Activated gamma-delta T cell (primary cell): ENCODE results near the gene SAG.

Experiments
- DNase-seq: peaks from one replicate; lab custom pipeline; 2025; lab: John Stamatoyannopoulos, UW
- total RNA-seq, 2 donors: gene quantifications; one replicate each; lab custom pipeline; 2026; lab: John Stamatoyannopoulos, UW

Gene SAG
- 0.22 to 0.41 reads per million in 2 donors for total RNA-seq

GRCh38 chr2:233307565-233307964 lies at the start of gene SAG:
TSS of gene SAG (plus strand) at chr2:233307816. CDS start at chr2:233309190, 1,374 bp downstream.
- DNase-seq = no peak

GRCh38 chr2:233258211-233258610 lies 49.4 kb upstream of the SAG start:
- DNase-seq = no peak

DNA sequence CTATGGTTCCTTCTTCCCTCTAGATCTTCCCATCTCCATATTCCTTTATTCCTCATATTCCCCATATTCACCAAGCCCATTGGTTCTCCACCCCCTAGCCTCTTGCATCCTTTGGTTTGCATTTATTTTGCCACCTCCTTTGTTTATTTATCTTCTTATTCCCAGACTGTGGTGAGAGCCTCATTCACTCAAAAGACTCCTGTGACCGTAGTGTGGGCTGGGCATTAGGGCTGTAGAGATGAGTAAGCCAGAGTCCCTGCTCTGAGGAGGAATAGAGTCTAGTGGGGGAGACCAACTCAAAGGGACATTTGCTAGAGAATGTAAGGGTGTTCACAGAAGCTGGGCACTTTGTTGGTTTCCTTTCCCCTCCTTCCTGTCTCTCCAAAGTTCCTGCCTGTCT lies 47.9 kb upstream of the SAG start:
- DNase-seq = no peak

GRCh38 chr2:233260661-233261060 lies 47.0 kb upstream of the SAG start:
- no peak for DNase-seq

DNA sequence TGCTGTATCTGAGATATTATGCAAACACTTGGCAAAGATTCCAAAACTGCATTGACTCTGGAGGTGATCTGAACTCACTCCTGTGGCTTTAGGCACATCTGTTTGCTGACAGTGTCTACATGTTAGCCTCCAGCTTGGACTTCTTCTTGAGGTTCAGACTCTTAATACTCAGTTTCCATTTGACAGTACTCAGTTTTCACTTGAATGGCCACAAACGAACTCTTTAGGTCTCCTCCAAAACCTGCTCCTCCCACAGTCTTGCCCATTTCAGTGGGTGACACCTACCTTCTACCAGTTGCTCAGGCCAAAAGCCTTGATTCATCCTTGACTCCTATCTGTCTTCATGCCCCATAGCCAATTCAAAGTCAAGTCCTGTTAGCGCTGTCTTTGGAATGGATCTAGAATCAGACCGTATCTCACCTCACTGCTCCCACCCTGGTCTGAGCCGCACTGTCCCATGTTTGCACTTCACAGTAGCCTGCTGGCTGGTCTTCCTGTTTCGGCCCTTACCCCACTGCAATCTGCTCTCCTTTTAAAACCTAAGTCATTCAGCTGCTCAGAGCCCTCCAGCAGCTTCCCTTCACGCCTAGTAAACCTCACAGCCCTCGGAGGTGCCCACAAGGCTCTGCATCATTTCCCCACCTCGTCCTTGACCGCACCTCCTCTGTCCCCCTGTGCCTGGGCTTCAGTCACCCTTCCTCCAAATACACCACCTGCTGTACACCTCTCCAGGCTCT lies 45.6 kb upstream of the SAG start:
- no peak for DNase-seq

DNA sequence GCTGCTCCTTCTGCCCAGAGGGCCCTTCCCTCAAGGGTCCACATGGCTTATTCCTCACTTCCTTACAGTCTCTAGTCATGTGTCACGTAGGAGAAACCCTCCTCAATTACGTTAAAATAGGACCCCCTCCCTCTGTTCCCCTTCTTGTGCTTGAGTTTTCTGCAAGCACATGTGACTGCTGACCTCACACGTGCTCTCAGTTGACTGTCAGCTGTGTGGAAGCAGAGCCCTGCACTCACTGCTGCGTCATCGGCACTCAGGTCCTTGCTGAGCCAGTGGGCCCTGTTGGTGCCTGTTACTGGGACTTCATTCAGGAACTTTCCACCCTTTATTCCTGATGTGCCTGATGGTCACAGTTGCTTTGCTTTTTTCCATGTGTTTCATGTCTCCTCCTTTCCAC lies 45.1 kb upstream of the SAG start:
- no peak for DNase-seq

DNA sequence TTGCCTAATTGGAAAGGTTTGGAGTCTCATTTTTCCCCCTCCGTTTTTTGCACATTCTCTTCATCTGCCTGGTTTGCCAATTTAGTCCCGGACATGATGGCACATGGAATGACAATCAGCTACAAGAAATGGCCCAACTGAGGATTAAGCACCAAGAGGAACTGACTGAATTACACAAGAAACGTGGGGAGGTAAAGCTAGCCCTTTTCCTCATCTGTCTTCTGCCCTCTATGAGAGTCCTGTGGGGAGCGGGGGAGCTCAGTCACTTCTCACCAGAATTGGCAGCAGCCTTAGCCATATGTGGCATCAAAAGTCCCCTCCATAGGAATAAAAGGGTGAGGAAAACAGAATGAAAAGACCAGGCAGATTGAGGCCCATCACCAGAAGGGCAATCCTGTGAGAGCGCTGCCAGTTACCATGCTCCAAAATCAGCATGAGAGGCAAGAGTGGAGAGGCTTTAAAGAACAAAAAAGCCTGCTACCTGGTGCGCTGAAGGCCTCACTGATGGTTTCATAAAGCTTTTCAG lies 44.5 kb upstream of the SAG start:
- no peak for DNase-seq

- no peak for DNase-seq
Observed at GRCh38 chr2:233264667-233265066, 42.9 kb upstream of the SAG start.

DNA sequence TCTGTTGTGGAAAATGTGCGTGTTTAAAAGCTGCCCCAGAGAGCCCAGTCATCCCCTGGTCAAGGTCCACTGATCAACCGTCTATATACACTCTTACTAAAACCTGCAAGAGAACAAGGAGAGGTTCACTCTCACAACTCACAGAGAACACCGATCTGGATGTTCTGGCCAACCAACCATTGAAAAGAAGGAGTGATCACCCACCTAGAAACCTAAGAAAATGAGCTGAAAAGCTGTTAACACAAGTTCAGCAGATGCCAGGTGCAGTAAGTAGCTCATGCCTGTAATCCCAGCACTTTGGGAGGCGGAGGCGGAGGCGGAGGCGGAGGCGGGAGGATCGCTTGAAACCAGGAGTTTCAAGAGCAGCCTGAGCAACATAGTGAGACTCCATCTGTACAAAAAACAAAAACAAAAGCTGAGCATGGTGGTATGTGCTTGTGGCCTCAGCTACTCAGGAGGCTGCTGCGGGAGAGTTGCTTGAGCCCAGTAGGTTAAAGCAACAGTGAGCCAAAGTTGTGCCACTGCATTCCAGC lies 41.7 kb upstream of the SAG start:
- DNase-seq = no peak

- no peak for DNase-seq
Observed at GRCh38 chr2:233266481-233266880, 41.1 kb upstream of the SAG start.

GRCh38 chr2:233267516-233268245 lies 39.9 kb upstream of the SAG start:
- no peak for DNase-seq

- no peak for DNase-seq
Observed at GRCh38 chr2:233270366-233270765, 37.2 kb upstream of the SAG start.

GRCh38 chr2:233270951-233271350 lies 36.7 kb upstream of the SAG start:
- DNase-seq = no peak

DNA sequence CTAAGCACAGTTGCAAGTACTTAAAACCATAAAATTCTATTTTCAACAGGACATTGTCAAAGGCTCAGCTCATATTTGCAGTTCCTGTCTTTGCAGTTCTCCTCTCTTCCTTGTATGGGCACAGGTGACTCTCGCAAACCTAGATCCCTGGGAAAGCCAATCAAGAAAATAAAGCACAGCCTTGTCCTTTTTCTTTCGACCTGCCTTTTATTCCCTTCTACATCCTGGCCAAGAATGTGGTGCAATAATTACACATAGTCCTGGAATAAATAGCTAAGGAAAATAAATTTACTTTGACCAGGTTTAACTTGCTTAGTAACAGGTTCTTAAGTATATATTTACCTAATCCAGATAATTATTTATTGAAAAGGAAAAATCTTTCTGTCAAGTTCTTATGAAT lies 35.9 kb upstream of the SAG start:
- DNase-seq = no peak

GRCh38 chr2:233273120-233273519 lies 34.5 kb upstream of the SAG start:
- DNase-seq = no peak

DNA sequence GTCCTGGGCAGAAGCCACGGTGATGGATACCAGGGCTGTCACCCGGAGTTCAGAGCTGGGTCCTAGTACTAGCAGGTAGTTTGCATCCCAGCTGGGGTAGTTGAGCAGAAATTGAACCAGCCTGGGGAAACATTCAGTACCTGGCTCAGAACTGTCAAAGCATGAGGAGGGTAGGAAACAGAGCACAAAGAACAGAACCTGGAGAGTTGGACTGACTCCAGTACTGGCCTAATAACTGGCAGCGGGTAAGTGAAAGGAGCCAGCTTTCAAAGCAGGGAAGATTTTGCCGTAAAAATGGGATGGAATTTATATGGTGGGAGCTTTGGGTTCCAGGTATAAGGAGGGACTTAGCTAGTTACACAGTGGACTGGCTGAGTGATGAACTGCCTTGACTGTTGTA lies 32.4 kb upstream of the SAG start:
- DNase-seq = no peak

DNA sequence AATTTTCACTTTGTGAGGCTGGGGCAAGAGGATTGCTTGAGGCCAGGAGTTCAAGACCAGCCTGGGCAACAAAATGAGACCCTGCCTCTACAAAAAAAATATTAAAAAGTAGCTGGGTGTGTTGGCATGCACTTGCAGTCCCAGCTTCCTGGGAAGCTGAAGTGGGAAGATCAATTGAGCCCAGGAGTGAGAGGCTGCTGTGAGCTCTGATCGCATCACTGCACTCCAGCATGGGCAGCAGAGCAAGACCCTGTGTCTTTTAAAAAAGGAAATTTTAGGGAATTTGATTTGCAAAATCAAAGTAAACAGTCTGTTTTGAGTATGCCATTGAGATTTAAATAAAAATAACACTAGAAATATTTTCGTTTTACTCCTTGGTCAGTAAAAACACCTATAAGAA lies 28.7 kb upstream of the SAG start:
- DNase-seq = no peak

DNA sequence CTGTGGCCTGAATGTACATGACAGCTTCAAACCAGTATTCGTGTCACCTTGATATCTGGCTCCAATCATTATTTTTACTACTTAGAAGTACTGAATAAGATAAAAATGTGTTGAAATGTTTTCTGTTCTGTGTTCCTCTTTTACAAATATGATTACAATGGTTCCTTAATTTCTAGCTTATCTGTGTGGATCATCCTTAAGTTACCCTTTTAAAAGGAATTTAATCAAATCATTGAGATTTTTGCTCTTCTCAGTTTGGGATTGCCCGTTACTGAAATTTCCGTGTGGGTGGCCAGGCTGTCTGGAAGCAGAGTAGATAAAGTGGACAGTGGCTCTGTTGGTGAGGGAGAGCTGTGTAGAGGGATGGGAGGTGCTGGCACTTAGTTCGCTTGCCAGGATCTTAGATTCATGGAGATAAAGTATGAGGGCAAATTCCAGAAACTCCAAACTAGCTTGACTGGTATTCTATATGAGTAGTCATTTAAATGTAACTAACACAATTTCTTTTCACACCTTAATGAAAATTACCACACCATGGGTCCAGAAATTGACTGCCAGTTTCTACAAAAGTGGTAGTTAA lies 27.4 kb upstream of the SAG start:
- DNase-seq = no peak

GRCh38 chr2:233281553-233281952 lies 26.1 kb upstream of the SAG start:
- DNase-seq = no peak

- no peak for DNase-seq
Observed at GRCh38 chr2:233281992-233282603, 25.5 kb upstream of the SAG start.

DNA sequence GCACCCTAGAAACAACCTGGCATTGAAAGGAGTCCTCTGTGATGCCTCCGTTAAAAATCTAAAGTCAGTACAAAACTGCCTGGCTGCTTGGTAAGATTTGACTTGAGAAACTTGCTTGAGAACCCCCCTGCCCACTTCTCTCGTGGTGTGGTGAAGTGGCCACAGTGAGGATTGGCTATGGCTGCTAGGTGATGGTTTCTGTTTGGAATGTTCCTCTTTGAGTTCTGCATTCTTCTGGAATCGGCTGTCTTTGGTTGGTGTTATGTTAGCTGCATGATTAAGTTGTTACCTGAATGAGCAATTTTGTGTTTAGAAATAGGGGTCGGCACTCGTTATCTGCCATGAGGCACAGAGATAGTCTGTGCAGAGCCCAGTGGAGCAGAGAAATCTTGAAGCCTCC lies 21.7 kb upstream of the SAG start:
- no peak for DNase-seq

DNA sequence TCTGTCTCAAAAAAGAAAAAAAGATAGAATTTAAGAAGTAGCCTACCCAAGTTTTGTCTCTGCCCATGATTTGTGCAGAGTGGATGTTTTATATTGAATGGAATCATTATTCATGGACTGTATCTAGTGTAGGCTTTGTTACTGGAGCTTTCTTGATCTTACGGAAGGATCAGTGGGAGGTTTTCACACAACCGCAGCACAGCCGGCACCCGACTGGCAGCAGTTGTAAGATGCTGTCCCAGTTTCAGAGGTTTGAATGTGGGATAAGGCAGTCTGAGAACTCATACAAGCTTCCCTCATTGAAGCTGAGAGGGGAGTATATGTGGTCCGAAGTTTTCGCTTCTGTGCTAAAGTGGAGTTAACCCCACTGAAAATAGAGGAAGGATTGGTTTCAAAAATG lies 19.7 kb upstream of the SAG start:
- DNase-seq = no peak
